ENCODE results near the gene ZFP36L1. TPM values are rescaled to one million over a fixed set of nuclear protein-coding genes. Genes with fewer than 3 reads are reported as not detected.

The ZFP36L1 gene
- total and polyA plus RNA-seq, 10 of the 15 experiments (the other 5 are each of a cell fraction or from before 2014, with no cell fraction given) = 22.0 to 184 (median 66.1) TPM

DNA sequence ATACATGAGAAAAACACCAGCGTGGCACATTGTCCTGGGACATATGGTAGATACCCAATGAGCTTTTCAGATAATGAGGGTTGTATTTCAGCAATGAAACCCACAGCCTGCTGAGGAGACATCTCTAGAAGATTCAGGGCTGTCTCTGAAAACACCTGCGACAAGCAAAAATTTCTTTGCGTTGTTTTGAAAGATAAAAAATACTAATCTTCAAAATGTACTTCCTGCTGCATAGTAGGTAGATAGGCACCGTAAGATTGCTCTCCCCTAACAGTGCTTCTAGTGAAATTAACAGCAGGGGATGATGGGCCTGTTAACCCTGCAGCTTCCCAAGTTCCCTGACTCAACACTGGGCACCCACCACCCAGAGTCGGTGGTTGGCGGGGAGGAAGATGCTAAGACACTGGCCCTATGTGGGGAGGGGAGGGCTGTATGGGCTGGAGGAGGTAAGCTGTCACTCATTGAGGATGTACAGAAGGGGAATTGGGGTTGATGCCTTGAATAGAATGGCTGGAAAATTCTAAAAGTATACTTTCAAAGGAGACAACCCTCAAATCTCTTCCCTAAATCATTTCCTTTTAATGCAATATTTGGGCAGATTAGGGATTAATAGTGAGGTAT is 20.0 kb downstream of the ZFP36L1 start:
- Histone ChIP-seq H3K27ac (ENCODE audit: control insufficient read depth, insufficient read depth) (no peak overlapping the region), H3K4me3 (no peak overlapping the region), H3K27me3 (replicated peaks in 1 of 2; ENCODE audit: control insufficient read depth in 2 of 2, insufficient read depth in 2 of 2, low read length in 1 of 2) (no peaks in the 10 kb centered on the region), H4K20me1 (ENCODE audit: control insufficient read depth, insufficient read depth) (no peaks in the 10 kb centered on the region), H2AFZ (ENCODE audit: control insufficient read depth, low read depth, low read length) (no peak overlapping the region), H3K36me3 (ENCODE audit: control insufficient read depth in 2 of 2, insufficient read depth in 2 of 2, low read length in 1 of 2) (no peaks in the 10 kb centered on the region), H3K4me1 (ENCODE audit: control insufficient read depth, insufficient read depth, low read length) (no peaks in the 10 kb centered on the region), H3K79me2 (ENCODE audit: control insufficient read depth, insufficient read depth, low read length) (no peaks in the 10 kb centered on the region), H3K9ac (ENCODE audit: control insufficient read depth, insufficient read depth, low read length) (no peak overlapping the region), H3K9me3 (replicated peaks; ENCODE audit: control insufficient read depth, insufficient read depth, low read length) (peaks cover 2% of the 10 kb centered on the region; the same call in 1 of the 3 replicates), H3K4me2 (ENCODE audit: control insufficient read depth, insufficient read depth) (no peak overlapping the region)
- ChIA-PET POLR2A (no interaction called here), CTCF (no interaction called here), SMC1A (ENCODE audit: uncharacterized antibody, unreplicated experiment) (interaction anchor here (1.0 kb wide), 1 partner anchor 142 kb away, joined by 4 read pairs; no protein-coding TSS in a partner anchor), RAD21 (ENCODE audit: unreplicated experiment) (no interaction called here)
- DNase-seq (ENCODE audit: low read depth, low spot score) = no peak
- 94% methylated on average over 6 of the region's 6 CpGs for WGBS (ENCODE audit: insufficient coverage, insufficient replicate concordance, low lambda C conversion rate, missing lambda C conversion rate)
- in situ Hi-C loops (cut with MboI) (no loop called here), intact Hi-C loops (cut with micrococcal nuclease; ENCODE audit: unreplicated experiment) (no loop called here)
- TF ChIP-seq, protein P1, sequence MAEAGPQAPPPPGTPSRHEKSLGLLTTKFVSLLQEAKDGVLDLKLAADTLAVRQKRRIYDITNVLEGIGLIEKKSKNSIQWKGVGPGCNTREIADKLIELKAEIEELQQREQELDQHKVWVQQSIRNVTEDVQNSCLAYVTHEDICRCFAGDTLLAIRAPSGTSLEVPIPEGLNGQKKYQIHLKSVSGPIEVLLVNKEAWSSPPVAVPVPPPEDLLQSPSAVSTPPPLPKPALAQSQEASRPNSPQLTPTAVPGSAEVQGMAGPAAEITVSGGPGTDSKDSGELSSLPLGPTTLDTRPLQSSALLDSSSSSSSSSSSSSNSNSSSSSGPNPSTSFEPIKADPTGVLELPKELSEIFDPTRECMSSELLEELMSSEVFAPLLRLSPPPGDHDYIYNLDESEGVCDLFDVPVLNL (IDR thresholded peaks at IDR 0.05; ENCODE audit: low read depth, low read length) = no peak
- no peak for TF ChIP-seq SIN3A (IDR thresholded peaks at IDR 0.05; ENCODE audit: low read depth, low read length)
- TF ChIP-seq, protein P2, sequence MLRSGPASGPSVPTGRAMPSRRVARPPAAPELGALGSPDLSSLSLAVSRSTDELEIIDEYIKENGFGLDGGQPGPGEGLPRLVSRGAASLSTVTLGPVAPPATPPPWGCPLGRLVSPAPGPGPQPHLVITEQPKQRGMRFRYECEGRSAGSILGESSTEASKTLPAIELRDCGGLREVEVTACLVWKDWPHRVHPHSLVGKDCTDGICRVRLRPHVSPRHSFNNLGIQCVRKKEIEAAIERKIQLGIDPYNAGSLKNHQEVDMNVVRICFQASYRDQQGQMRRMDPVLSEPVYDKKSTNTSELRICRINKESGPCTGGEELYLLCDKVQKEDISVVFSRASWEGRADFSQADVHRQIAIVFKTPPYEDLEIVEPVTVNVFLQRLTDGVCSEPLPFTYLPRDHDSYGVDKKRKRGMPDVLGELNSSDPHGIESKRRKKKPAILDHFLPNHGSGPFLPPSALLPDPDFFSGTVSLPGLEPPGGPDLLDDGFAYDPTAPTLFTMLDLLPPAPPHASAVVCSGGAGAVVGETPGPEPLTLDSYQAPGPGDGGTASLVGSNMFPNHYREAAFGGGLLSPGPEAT (IDR thresholded peaks at IDR 0.05; ENCODE audit: low read depth) = no peak
- no peak for TF ChIP-seq CEBPB (IDR thresholded peaks at IDR 0.05; ENCODE audit: borderline replicate concordance in 1 of 2, low read depth in 2 of 2, low read length in 2 of 2)
- no peak for TF ChIP-seq EP300 (IDR thresholded peaks at IDR 0.05; ENCODE audit: borderline replicate concordance in 1 of 2, control insufficient read depth in 1 of 2, low read depth in 2 of 2, low read length in 2 of 2)
- no peak for TF ChIP-seq TBL1XR1 (IDR thresholded peaks at IDR 0.05; ENCODE audit: low read depth, low read length)
- TF ChIP-seq JUNB (IDR thresholded peaks at IDR 0.05) = no peak
- TF ChIP-seq, protein P3, sequence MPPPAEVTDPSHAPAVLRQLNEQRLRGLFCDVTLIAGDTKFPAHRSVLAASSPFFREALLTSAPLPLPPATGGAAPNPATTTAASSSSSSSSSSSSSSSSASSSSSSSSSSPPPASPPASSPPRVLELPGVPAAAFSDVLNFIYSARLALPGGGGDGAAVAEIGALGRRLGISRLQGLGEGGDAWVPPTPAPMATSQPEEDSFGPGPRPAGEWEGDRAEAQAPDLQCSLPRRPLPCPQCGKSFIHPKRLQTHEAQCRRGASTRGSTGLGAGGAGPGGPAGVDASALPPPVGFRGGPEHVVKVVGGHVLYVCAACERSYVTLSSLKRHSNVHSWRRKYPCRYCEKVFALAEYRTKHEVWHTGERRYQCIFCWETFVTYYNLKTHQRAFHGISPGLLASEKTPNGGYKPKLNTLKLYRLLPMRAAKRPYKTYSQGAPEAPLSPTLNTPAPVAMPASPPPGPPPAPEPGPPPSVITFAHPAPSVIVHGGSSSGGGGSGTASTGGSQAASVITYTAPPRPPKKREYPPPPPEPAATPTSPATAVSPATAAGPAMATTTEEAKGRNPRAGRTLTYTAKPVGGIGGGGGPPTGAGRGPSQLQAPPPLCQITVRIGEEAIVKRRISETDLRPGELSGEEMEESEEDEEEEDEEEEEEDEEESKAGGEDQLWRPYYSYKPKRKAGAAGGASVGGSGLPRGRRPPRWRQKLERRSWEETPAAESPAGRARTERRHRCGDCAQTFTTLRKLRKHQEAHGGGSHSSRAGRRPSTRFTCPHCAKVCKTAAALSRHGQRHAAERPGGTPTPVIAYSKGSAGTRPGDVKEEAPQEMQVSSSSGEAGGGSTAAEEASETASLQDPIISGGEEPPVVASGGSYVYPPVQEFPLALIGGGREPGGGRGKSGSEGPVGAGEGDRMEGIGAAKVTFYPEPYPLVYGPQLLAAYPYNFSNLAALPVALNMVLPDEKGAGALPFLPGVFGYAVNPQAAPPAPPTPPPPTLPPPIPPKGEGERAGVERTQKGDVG (CRISPR knock-in tag; IDR thresholded peaks at IDR 0.05) = no peak
- no peak for TF ChIP-seq TCF7 (IDR thresholded peaks at IDR 0.05; ENCODE audit: borderline replicate concordance)
- no peak for TF ChIP-seq RCOR1 (conservative IDR thresholded peaks at IDR 0.05; ENCODE audit: low read depth, low read length)
- no peak for TF ChIP-seq ZNF207 (IDR thresholded peaks at IDR 0.05; ENCODE audit: borderline replicate concordance)
- no peak for TF ChIP-seq ZNF24 (IDR thresholded peaks at IDR 0.05)
- no peak for TF ChIP-seq CBX3 (IDR thresholded peaks at IDR 0.05; ENCODE audit: borderline replicate concordance, low read depth)
- TF ChIP-seq POLR2A (IDR thresholded peaks at IDR 0.05; ENCODE audit: low read depth, low read length) = no peak
- no peak for TF ChIP-seq HDAC2 (IDR thresholded peaks at IDR 0.05)
- no peak for TF ChIP-seq FOXK2 (IDR thresholded peaks at IDR 0.05)
- BruUV-seq (replicated peaks) = no TSS peak
- ATAC-seq = no peak
- FAIRE-seq = no peak

Data from GM12878 (cell line).